ENCODE data around the gene MITF.

Gene MITF

DNA sequence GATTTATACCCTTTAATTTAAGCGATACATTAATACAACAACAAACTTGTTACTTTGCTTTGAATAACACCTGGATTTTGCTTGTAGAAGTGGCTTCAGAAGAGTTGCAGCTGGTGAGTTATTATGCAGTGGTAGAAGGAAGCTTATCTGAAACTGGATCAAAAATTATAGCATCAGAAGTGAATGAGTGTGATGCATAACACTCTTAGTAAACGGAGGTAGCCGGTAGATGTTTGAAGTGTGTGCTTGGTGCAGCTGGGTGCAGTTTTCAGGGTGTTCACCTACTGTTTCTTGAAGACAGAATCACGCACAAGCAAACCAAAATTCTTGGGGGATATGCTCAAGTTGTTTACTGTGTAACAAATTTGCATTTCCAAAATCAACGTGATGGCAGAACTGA, 103.1 kb downstream of the MITF start:
- no peak for DNase-seq

DNA sequence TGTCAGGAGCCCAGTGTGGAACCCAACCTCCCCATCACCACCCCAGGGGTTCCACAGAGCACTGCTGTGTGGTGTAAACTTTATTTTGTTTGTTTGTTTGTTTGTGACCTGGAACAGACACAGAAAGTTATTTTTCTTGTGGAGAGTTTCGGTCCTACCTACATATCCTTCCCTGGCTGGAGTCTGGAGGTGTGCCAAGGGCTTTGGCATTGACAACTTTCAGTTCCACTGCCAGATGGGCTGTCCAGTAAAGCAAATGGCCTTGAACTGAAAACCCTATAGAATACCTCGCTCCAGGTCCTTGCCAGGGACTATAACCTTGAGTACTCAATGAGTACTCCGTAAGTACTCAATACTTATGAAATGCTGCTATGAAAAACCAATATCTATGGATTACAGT, 103.5 kb downstream of the MITF start:
- no peak for DNase-seq

GRCh38 chr3:69844706-69845105, 105.4 kb downstream of the MITF start:
- no peak for DNase-seq

DNA sequence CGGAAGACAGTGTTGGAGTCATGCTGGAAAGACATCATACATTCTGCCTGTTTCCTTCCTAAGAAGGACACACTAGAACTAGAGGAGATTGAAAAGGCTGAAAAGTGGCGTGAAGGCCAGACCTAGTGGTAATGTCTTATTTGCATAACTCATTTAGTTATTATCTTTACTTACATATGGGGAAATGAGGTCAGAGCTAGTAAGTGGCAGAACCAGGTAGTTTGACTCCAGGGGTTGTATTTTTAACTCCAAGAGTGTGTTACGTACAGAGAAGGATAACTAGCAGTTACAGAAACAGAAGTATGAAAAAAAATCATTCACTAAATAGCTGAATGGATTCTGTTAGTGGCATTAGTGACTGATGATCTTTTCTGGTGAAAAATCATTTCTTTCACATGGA, 108.0 kb downstream of the MITF start:
- DNase-seq: no peak

- DNase-seq: no peak
Observed at GRCh38 chr3:69848113-69848512, 108.8 kb downstream of the MITF start.

- DNase-seq: no peak
Observed at GRCh38 chr3:69850849-69851248, 111.6 kb downstream of the MITF start.

- DNase-seq: no peak
Observed at GRCh38 chr3:69853027-69853426, 113.8 kb downstream of the MITF start.

GRCh38 chr3:69855436-69856162, 116.3 kb downstream of the MITF start:
- no peak for DNase-seq

GRCh38 chr3:69856965-69857705, 117.9 kb downstream of the MITF start:
- DNase-seq: no peak

DNA sequence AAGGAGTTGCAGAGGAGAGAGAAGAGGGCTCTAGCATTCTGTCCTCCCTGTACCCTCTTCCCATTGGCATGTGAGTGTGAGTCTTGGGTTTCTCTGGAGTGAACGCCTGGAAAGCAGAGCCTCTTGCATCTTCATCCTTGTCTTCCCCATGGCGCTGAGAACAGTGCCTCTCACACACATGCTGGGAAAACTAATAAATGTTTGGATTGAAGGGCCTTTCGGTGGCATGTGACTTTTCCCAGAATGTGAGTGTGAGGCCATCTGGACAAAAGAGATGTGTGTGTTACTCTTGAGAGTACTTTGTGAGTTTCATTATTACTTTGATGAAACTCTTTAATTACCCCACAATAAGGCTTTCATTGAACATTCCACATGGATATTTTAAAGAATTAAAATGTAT, 122.3 kb downstream of the MITF start:
- DNase-seq: no peak

GRCh38 chr3:69864141-69864540, 124.9 kb downstream of the MITF start:
- no peak for DNase-seq

DNA sequence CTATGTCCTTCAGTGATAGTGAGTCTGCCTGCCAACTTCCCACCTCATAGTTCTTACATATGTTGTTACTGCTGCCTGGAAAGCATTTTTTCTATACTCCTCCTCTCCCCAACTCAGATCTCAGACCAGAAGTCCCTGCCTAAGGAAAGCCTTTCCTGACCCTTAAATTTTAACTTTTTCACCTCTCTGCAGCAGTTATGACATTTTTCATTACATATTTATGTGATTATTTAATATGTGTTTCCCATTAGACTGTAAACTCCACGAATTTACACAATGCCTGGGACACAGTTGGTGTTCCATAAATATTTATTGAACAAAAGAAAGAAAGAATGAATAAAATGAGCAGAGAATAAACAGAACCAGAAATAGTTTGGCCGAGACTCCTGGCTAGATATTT, 125.5 kb downstream of the MITF start:
- no peak for DNase-seq

- no peak for DNase-seq
Observed at GRCh38 chr3:69865925-69866679, 126.8 kb downstream of the MITF start.

- DNase-seq: no peak
Observed at GRCh38 chr3:69866988-69867720, 127.9 kb downstream of the MITF start.

- DNase-seq: no peak
Observed at GRCh38 chr3:69867941-69868505, 128.8 kb downstream of the MITF start.

- no peak for DNase-seq
Observed at GRCh38 chr3:69868841-69869420, 129.7 kb downstream of the MITF start.

GRCh38 chr3:69869643-69870042, 130.4 kb downstream of the MITF start:
- DNase-seq: no peak

DNA sequence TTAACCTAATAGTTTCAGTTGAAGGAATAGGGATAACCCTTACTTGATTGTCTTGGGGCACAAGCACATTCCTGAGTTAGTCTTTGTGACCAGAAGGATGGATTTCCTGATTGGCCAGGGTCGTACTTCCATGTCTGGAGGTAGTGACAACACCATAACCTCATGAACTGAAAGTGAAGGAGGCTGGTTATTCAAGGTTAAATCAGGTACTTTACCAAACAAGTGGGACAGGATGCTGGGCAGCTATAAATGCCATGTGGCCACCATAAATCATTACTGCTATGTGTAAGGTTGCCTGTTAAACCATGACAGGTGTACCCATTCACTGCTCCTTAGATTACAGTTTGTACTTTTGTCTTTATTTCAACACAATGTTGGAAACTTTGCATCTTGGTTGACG, 132.0 kb downstream of the MITF start:
- no peak for DNase-seq

DNA sequence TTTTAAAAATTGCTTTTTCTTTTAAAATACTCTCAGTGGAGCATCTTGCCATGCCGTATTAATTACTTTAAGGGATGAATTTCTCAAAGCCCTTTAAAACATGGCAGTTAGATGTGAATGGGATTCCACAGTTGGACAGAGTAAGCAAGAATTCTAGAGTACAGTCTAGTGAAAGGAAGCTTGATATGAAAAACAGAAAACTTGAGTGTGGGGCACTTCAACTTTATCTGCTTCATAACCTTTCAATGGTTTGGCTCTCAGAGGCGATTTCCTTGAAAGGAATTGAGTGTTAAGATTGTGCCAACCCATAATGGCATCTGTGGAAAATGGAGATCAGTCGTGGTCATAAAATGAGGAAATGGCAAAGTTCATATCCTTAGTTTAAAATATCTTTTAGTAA, 132.6 kb downstream of the MITF start:
- no peak for DNase-seq

- DNase-seq: no peak
Observed at GRCh38 chr3:69872783-69873378, 133.6 kb downstream of the MITF start.

DNA sequence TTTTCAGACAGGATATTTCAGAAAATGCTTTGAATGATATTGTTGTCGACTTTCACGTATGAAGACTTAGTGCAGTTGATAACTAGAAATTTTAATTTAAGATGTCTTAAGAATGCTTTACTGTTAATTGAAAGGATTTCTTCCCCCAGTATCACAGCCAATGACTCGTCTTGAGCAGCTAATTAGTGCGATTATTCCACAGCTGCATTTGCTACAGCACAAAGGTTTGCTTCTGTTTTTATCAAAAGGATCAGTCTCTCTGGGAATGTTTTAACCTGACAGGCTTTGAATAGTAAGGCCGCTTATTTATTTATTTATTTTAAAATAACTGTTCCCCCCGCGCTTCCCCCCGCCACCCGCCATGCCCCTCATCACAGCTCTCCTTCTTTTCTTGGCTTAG, 136.8 kb downstream of the MITF start:
- DNase-seq: no peak

DNA sequence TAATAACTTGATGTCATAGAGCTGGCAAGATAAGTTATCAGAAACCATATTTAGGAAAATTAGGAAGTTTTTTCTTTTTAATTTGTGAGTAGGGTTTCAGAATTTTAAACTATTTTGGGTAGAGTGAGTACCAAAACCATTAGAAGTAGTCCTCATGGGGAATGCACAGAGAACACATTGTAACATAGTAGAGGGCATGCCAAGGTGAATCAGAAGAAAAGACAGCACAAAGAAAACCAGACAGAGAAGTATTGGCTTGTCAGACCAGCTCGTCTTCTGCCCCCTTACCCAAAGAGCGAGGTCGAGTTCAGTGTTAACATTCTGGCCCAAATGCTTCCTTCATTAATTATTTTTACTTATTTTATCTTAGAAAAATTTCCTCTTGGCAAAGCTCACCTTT, 139.0 kb downstream of the MITF start:
- no peak for DNase-seq
